HG02943 (cell line): ENCODE results near the gene MXD4.

ENCODE experiments used
- ATAC-seq: cut with Tn5 transposase; IDR thresholded peaks from one replicate; pipeline ENCODE4 v1.9.1; 2021; ENCODE audit warnings: mild to moderate bottlenecking, low read depth, moderate library complexity; ENCODE audit not compliant: unreplicated experiment

MXD4 gene, protein sequence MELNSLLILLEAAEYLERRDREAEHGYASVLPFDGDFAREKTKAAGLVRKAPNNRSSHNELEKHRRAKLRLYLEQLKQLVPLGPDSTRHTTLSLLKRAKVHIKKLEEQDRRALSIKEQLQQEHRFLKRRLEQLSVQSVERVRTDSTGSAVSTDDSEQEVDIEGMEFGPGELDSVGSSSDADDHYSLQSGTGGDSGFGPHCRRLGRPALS

DNA sequence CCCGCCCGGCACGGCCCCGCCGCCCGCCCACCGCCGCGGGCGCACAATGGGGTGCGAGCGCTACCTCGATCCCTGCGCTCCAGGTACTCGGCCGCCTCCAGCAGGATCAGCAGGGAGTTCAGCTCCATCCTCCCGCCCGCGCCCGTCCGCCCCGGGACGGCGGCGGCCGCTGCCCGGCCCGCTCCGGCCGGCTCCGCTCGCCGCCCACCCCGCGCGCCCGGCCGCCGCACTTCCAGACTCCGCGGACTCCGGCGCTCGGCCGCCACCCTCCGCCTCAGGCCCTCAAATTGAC is at the start of gene MXD4:
MXD4 (minus strand) TSS at position 257 of the 292 bp plus-strand sequence; CDS start at position 128, 129 bp downstream.
- ATAC-seq, result peak; percentile 0

DNA sequence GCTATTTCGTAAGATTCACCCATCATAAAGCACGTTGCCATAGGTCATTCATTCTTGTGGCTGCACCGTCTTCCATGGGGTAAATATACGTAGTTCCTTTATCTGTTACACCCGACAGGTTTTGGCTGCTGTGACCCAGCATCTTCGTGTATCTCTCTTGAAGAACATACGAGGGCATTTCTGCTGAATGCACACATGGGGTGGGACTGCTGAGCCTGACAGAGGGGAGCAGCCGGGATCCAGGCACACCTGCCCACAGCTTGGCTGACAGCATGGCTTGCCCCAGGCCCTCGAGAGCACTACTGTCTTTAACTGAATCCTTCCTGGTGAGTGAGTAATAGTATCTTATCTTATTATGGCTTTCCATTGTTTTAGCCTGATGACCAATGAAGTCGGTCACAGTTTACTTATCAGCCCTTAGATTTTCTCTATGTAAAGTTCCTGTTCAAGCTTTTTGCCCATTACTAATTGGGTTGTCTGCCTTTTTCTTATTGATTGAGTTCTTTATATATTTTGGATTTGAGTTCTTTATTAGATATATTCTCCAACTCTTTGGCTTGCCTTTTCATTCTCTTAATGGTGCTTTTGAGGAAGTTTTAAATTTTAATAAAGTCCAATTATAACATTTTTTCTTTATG is 45.0 kb upstream of the MXD4 start:
- no peak for ATAC-seq

DNA sequence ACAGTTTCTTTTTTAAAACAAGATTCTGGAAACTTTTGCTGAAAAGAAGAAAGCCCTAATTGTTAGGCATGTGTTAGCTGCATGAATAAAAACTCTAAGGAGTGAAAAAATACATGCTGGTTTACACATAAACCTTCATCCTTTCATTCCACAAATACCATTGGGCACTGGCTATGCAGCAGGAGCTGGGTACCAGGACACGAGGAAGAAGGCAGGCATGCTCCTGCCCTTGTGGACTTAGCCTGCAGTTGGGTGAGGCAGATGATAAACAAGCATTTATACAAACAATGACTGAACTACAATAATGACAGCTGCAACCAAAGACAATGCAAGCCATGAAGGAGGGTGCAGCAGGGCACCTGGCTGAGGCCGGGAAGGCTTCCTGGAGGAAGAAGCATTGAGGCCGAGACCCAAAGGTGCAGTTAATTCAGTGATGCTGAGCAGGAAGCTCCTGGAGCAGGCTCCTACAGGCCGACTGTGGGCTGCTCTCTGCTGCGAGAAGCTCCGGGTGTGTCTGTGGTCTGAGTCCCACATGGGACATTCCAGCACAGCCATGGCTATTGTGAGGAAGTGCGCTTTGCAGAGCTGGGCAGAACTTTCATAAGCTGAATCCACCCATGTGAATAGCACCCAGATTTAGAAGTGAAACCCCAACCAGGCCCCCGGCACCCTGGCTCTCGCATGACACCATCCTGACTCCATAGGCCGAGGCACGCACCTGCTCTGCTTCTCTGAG is 44.0 kb upstream of the MXD4 start:
- ATAC-seq, result no peak

DNA sequence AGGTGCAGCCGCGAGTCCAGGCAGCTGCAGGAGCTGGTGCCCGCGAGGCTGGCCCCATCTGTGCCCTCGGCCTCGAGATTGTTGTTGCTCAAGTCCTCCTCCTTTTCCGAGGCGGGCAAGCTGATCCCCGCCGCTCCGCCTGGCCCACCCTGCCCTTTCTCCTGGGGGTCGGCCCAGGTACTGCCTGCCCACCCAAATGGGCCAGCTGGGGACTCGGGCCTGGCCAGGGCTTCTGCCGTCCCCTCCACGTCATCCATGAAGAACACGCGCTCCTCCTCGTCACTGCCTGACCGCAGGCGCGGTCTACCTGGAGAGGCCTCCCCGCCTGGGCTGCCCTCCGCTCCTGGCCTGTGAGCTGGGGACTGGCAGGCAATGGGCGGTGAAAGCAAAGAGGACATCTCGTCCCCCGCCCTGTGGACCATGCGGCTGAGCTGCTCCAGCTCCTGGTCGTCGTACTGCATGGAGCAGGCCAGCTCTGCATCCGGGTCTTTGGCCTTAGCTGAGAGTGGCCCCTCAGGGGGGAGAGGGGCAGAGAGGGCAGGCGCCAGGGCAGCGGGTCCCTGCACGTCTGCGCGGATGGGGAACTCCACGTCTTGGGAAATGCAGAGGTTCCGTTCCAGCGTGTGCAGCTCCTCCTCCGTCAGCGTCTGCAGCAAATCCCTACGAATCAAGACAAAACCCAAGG is 43.1 kb upstream of the MXD4 start:
- ATAC-seq, result no peak

DNA sequence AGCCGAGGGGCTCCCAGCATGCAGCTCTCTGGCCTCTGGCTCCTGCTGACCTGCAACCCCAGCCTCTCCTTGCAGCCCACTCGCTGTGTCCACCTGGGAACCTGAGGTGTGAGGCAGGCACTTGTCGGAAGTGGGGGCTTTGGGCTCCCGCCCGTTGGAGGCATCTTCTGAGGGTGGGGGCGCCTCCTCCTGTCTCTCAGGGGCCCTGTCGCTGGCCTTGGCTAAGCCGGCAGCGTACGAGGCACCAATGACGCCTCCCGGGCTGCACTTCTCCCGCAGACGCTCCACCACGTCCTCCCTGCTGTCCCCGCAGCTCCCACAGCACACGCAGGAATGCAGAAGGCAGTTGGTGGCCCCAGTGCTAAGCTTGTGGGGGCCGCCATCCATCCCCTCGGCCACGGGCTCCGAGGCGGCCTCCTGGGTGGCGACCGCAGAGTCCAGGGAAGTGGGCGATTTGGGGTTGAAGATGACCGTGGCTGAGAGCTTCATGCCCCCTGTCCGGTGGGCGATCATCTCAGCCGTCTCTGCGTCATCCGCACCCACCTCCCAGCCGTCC is 42.5 kb upstream of the MXD4 start:
- no peak for ATAC-seq

DNA sequence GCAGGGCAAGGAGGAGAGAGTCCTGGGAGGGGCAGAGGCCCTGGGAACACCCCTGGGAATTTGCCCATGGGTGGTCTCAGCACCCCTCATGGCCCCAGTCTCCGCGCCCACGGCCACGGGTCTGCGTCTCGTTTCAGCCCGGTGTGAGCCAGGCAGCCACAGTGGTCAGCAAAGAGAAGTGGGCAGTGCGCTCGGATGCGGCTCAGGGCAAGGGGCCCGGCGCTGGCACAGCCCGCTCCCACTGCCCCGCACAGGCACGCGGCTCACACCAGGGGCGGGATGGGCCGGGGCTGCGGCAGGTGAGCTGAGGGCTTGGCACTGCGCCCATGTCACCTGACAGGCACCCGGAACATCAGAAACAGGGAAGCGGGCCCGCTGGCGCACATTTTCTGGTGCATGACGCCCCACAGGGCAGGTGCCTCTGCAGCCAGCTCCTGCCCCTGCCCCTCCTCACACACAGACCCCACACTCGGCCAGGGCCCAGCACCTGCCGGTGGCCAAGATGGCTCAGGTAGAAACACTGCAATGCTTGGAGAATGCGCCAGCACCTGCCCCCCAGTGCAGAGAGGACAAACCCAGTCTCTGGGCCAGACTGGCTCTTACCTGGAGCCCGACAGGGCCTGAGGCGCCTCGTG is 41.9 kb upstream of the MXD4 start:
- ATAC-seq, result no peak

DNA sequence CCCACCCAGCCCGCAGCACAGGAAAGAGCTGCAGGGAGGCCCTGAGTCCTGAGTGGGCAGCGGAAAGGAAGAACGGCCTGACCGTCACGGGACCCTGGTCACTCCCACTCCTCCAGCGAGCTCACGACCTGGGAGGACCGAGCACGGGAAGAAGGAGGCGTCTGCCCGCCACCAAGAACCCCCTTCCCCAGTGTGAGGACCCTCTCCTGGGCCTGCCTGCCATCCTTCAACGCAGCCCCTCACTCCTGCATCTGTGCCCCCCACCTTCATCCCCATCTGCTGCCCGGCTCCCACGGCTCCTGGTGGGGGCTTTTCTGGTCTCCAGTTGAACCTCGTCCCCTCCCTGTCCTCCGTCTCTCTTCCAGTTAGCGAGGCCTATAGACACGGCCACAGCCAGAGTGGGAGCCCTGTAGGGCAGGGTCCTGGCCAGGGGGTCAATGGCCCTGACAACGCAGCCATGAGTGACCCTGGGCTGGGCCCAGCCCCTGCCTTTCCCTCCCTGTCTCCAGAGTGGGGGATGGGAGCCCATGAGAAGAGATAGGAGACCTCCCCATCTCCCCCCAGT is 41.3 kb upstream of the MXD4 start:
- no peak for ATAC-seq

DNA sequence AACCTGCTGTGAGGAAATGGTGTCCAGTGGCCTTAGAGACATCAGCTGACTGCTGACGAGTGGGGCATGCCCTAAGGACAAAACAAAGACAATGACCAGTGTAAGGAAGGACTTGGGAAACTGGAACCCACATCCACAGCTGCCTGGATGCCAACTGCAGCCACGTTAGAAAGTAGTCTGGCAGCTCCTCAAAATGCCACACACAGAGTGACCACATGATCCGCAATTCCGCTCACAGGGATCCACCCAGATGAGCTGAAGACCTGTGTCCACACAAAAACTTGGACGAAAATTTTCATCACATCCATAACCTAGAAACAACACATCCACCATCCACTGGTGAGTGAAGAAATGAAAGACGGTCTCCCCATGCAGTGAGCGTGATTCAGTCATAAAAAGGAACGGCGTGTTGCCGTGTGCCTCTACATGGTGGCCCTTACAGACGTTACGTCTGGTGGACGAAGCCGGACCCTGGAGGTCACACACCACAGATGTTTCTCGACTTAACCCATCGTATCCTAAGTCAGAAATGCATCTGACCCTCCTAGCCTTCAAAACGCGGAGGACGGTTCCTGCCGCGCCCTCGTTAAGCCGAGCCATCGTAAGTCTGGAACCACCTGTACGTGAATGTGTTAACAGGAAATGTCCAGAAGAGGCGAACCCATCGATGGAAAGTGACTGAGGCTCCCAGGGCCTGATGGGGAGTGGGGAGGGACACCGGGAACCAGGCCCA is 40.6 kb upstream of the MXD4 start:
- ATAC-seq, result no peak

DNA sequence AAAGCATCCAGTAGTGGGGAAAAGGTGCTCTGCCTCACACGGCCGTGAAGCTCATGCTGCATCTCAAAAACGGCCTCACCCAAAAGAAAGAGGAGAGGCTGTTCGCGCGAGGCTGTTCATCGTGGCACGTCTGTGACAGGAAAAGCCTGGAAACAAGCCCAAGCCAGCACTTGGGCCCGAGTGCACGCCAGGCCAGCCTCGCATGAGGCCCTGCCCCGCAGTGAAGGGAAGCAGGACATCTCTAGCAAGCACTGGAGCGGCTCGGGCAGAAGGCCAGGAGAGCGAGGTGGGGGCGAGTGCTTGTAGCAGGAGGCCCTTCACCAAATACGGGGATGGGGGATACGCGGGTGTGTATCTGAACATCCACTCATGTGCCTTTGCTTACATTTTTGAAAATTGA is 39.9 kb upstream of the MXD4 start:
- ATAC-seq, result no peak

DNA sequence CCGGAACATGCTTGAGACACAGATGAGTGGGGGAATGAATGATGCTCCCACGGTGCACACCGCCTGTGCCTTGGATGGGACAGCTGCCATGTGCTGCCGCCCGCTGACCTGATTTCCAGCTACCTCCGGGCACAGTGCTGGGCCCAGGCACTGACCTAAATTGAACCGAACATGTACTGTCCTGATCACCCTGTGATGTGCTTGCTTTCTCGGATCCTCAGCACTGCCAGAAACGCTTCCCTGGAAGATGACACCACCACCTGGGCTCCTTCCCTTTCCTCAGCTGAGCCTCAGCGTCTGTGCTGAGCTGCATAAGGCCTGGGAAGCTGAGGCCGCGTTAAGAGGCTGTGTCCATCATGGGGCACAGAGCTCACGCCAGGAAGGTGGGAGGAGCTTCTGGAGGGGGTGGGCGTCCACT is 39.3 kb upstream of the MXD4 start:
- ATAC-seq, result no peak

DNA sequence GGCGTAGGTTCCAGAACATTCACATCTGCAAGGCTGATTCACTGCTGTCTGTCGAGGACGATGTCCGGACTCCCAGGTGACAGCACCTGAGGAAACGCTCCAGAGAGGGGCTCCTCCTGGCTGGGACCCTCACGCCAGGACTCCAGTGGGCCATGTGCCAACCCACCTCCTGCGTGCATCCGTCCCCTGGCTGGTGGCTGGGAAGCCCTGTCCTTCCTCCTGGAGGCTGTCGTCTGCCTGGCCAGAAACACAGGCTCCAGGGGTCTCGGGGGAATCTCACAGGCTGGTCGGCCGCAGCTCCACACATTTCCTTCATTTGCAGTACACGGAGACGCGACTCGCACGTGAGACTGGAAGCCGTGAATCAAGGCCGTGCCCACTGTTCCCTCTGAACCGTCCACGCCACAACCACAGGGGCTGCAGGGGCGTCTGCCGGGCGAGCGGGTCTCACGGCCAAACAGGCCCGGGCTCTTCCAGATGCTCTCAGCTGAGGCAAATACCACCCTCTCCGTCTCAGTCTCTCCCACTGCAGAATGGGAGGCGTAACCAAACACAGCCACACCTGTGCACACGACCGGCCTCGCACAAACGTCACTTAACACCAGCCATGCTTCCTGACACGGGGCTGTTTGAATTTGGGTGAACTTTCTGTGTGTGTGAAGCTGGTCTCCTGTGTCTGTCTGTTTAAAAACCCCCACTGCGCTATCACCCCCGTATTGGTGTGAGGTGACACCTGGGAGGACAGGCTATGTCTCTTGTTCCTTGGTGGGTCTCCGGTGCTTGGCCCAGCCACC is 38.7 kb upstream of the MXD4 start:
- no peak for ATAC-seq

DNA sequence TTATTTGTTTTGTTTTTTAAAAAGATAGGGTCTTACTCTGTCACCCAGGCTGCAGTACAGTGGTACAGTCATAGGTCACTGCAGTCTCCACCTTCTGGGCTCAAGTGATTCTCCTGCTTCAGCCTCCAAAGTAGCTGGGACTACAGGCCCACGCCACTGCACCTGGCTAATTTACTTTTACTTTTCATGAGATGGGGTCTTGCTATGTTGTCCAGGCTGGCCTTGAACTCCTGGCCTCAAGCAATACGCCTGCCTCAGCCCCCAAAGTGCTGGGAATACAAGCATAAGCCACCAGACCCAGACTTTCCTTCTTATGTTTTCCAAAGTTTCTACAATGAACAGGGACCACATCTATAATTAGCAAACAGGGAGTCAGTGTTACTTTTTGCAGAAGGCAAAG is 37.9 kb upstream of the MXD4 start:
- ATAC-seq, result no peak

DNA sequence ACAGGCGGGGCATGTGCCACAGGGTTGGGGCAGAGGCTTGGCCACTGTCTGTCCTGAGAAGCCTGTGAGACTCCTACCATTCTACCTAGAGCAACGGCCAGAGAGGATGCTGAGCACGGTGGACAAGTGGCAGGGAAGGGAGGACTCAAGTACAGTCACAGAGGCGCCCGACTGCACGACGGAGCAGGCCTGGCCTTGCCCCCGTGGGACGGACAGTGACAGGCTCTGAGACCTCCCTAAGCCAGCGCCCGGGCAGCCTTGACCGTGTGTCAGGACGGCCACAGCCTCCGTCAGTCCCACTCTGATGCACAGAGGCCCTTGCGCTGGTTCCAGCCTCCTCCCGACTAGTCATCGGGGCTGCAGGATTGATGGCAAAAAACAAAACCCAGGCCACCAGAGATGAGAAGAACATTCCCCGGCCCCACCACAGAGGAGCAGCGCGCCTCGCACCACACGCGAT is 36.7 kb upstream of the MXD4 start:
- ATAC-seq, result no peak

DNA sequence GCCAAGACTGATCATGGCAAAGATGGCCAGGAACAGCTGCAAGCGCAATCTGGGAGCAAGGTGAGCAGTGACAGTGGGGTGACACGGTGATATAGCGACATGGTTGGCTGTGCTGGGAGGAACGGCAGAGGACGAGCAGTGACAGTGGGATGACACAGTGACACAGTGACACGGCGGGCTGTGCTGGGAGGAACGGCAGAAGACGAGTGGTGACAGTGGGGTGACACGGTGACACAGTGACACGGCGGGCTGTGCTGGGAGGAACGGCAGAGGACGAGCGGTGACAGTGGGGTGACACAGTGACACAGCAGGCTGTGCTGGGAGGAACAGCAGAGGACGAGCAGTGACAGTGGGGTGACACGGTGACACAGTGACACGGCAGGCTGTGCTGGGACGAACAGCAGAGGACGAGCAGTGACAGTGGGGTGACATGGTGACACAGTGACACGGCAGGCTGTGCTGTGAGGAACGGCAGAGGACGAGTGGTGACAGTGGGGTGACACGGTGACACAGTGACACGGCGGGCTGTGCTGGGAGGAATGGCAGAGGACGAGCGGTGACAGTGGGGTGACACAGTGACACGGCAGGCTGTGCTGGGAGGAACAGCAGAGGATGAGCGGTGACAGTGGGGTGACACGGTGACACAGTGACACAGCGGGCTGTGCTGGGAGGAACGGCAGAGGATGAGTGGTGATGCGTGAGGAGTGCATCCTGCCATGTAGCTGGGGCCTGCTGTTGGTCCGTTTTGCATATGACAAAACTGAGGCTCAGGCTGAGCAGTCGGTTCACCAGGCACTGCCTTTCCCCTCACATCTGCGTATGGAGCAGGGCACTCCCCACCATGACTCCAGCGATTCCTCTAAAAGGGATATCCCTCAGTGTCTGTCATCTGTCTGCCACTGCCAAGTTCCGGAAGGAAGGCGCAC is 36.0 kb upstream of the MXD4 start:
- ATAC-seq, result no peak

DNA sequence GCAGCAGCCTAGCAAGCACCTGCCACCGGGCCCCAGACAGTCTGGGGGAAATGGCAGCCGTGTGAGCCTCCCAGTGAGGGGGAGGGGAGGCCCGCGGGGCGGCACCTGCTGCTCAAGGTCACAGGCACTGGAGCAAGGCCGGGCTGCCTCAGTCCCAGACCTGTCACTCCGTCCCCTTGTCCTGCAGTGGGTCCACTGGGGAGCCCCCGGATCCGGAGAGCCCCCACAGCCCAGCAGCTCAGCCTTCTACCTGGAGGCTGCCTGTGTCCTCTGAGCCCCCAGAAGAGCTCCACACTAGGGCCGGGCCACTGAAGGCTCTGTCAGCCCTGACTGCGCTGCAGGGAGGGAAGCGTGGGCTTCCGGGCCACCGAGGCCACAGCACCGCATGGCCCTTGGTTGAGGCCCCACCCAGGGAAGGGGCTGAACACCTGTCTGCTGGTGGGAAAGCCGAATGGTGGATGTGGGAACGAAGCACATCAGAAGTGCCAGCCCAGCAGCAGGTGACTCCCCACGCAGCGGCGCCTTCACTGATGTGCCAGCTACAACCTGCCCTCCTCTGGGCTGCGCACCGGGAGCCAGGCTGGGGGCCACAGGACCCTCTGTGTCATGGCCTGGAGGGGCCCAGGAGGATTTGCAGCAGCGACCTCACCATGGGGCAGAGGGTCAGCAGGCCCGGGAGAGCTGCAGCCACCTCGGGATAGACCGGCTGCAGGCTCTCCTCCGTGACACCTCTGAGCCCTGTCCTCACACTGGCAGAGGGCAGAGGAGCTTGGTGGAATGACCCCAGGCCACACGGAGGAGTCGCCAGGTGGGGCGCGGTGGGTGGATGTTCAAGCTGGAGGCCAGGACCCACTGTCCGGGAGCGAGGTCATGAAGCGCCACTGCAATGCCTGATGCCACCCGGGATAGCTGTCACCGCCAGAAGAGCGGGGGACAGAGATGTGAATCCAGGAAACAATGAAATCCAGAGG is 35.0 kb upstream of the MXD4 start:
- no peak for ATAC-seq

DNA sequence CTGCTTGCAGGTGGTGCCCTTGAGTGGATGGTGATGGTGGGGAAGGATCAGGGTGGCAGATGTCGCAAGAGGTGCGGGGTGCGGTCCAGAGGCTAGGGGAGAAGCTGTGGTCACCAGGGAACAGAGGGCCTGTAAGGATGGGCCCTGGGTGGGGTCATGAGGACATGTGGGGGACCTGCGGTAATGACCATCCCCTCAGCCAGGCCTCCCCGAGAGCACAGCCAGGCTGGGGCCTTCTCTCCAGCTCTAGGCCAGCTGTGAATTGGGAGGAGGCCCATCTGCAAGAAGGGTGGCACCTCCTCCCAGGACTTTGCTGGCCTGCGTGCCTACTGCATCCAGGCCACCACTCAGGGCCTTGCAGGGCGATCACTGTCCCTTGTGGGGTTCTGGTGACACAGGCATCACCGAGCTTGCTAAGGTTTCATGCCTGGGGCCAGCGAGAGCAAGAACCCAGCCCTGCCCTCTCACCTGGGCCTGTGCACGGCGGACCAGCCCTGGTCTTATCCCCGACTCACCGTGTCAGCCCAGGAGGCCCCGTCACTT is 34.1 kb upstream of the MXD4 start:
- no peak for ATAC-seq
